Measurements from ENCODE around the gene TSPEAR.

DNA sequence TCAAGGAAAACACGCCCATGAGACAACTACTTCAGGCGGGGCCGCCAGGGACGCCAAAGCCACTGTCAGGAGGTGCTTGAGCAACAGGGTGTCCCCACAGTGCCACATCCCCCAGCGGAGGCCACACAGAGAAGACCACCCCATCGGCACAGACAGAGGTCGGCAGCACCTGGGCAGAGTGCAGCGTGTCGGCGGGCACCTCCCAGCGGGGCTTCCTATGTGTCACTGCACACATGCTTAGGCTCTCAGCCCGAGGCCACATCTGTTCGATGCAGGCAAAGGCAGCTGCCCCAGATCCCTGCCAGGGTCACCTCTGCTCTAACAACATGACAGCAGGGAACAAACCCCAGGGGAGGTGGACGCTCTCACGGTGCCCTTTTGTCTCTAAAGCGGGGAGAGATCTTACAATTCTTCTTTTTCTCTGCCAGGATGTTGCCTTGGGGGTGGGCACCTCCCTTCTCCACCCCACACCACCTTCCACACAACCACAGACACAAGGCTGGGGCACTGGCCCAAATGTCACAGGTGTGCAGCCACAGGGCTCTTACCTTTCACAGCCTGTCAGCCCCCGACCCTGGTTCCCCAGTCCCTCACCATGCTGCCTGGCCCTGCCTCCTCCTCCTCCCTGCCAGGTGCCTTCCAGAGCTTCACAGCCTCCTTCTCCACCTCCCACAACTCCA, 95.3 kb downstream of the TSPEAR start:
- TF ChIP-seq CREB5 (CRISPR knock-in tag; IDR thresholded peaks at IDR 0.05; ENCODE audit: low read depth), result no peak
- TF ChIP-seq ZC3H10 (CRISPR knock-in tag; IDR thresholded peaks at IDR 0.05), result no peak
- no peak for TF ChIP-seq ZFP3 (CRISPR knock-in tag; IDR thresholded peaks at IDR 0.05)
- TF ChIP-seq PPARA (CRISPR knock-in tag; IDR thresholded peaks at IDR 0.05; ENCODE audit: borderline replicate concordance), result no peak
- no peak for TF ChIP-seq RARB (CRISPR knock-in tag; IDR thresholded peaks at IDR 0.05)
- no peak for TF ChIP-seq GLIS3 (CRISPR knock-in tag; IDR thresholded peaks at IDR 0.05)
- no peak for TF ChIP-seq BACH2 (CRISPR knock-in tag; IDR thresholded peaks at IDR 0.05; ENCODE audit: borderline replicate concordance)
- TF ChIP-seq CSDC2 (CRISPR knock-in tag; IDR thresholded peaks at IDR 0.05), result no peak
- TF ChIP-seq TSHZ2 (CRISPR knock-in tag; IDR thresholded peaks at IDR 0.05), result no peak
- no peak for TF ChIP-seq ZFP30 (CRISPR knock-in tag; IDR thresholded peaks at IDR 0.05)
- no peak for TF ChIP-seq ARNTL (CRISPR knock-in tag; IDR thresholded peaks at IDR 0.05; ENCODE audit: borderline replicate concordance, low read depth)
- no peak for TF ChIP-seq ZNF70 (CRISPR knock-in tag; IDR thresholded peaks at IDR 0.05)
- no peak for TF ChIP-seq ISL1 (CRISPR knock-in tag; IDR thresholded peaks at IDR 0.05)
- no peak for TF ChIP-seq SNAI2 (CRISPR knock-in tag; IDR thresholded peaks at IDR 0.05)

Data from SK-N-SH treated with all-trans-retinoic acid at 6 μM for 48 hours (cell line).